Trophoblast cell (in vitro differentiated cells and primary cell): Measurements from ENCODE around the gene TEC.

Source experiments
- DNase-seq, 2 donors: peaks; one replicate each; pipeline ENCODE4 v3.0.0-alpha.2; 2016
- H2AFZ ChIP-seq: 2 replicates; pipeline ENCODE4 v1.6.1; 2013; ENCODE audit warnings: low read length, moderate library complexity, mild to moderate bottlenecking; ENCODE audit not compliant: insufficient read depth, poor library complexity
- H2AK5ac ChIP-seq: 2 replicates; pipeline ENCODE4 v1.6.1; 2013; ENCODE audit warnings: mild to moderate bottlenecking, low read length
- H2BK120ac ChIP-seq: 2 replicates; pipeline ENCODE4 v1.6.1; 2013; ENCODE audit warnings: low read length, mild to moderate bottlenecking, moderate library complexity; ENCODE audit not compliant: insufficient read depth, poor library complexity
- H2BK12ac ChIP-seq: 2 replicates; pipeline ENCODE4 v1.6.1; 2013; ENCODE audit warnings: mild to moderate bottlenecking, low read length, moderate library complexity
- H2BK5ac ChIP-seq: 2 replicates; pipeline ENCODE4 v1.6.1; 2013; ENCODE audit warnings: low read length, low read depth, moderate library complexity, mild to moderate bottlenecking; ENCODE audit not compliant: poor library complexity
- H3K14ac ChIP-seq: 2 replicates; pipeline ENCODE4 v1.6.1; 2013; ENCODE audit warnings: mild to moderate bottlenecking, low read length
- H3K18ac ChIP-seq: 2 replicates; pipeline ENCODE4 v1.6.1; 2013; ENCODE audit warnings: mild to moderate bottlenecking, low read length
- H3K23ac ChIP-seq: 2 replicates; pipeline ENCODE4 v1.6.1; 2013; ENCODE audit warnings: low read length
- H3K27ac ChIP-seq: 2 replicates; pipeline ENCODE4 v1.5.1; 2013; ENCODE audit warnings: low read depth, mild to moderate bottlenecking, inconsistent platforms, low read length, moderate library complexity
- H3K27me3 ChIP-seq: 2 replicates; pipeline ENCODE4 v1.6.1; 2013; ENCODE audit warnings: inconsistent platforms, mild to moderate bottlenecking, low read length, moderate library complexity; ENCODE audit not compliant: insufficient read depth
- H3K36me3 ChIP-seq, 2 experiments: 1 replicate in 1 of 2; 2 replicates in 1 of 2; pipeline ENCODE4 v1.6.1; 2013; ENCODE audit warnings: low read length in 2 of 2, mild to moderate bottlenecking in 2 of 2, moderate library complexity in 1 of 2; ENCODE audit not compliant: insufficient read depth in 2 of 2, control insufficient read depth in 1 of 2
- H3K4ac ChIP-seq: 2 replicates; pipeline ENCODE4 v1.6.1; 2013; ENCODE audit warnings: low read depth, mild to moderate bottlenecking, low read length, moderate library complexity
- H3K4me1 ChIP-seq, 2 experiments: 1 replicate in 1 of 2; 2 replicates in 1 of 2; pipeline ENCODE4 v1.6.1; 2013; ENCODE audit warnings: low read length in 2 of 2, mild to moderate bottlenecking in 2 of 2, moderate library complexity in 1 of 2; ENCODE audit not compliant: insufficient read depth in 2 of 2, control insufficient read depth in 1 of 2
- H3K4me2 ChIP-seq: 2 replicates; pipeline ENCODE4 v1.6.1; 2013; ENCODE audit warnings: inconsistent platforms, mild to moderate bottlenecking, low read length, moderate library complexity
- H3K4me3 ChIP-seq: 2 replicates; pipeline ENCODE4 v1.5.1; 2013; ENCODE audit warnings: mild to moderate bottlenecking, low read depth, low read length, inconsistent platforms
- H3K79me1 ChIP-seq: one replicate; pipeline ENCODE4 v1.6.1; 2013; ENCODE audit warnings: low read length
- H3K79me2 ChIP-seq: 2 replicates; pipeline ENCODE4 v1.6.1; 2013; ENCODE audit warnings: low read length, mild to moderate bottlenecking; ENCODE audit not compliant: control insufficient read depth, insufficient read depth, poor library complexity
- H3K9ac ChIP-seq: 2 replicates; pipeline ENCODE4 v1.6.1; 2013; ENCODE audit warnings: mild to moderate bottlenecking, low read length
- H3K9me3 ChIP-seq: 2 replicates; pipeline ENCODE4 v1.6.1; 2013; ENCODE audit warnings: low read depth, mild to moderate bottlenecking, control low read depth, inconsistent platforms, low read length; ENCODE audit not compliant: insufficient read depth
- H4K12ac ChIP-seq: 2 replicates; pipeline ENCODE4 v1.6.1; 2013; ENCODE audit warnings: low read depth, mild to moderate bottlenecking, low read length, moderate library complexity
- H4K8ac ChIP-seq: 2 replicates; pipeline ENCODE4 v1.6.1; 2013; ENCODE audit warnings: low read depth, mild to moderate bottlenecking, low read length, moderate library complexity
- H4K91ac ChIP-seq: one replicate; pipeline ENCODE4 v1.6.1; 2013; ENCODE audit warnings: low read depth, mild to moderate bottlenecking, low read length, moderate library complexity
- WGBS: extraction: QIAGEN DNeasy Blood & Tissue Kit; methylation state at CpG from one replicate; pipeline ENCODE4 v1.1.7; 2013; ENCODE audit warnings: missing lambda C conversion rate; ENCODE audit not compliant: insufficient read length, insufficient coverage; ENCODE audit errors: extremely low coverage; 5-methylcytosine and 5-hydroxymethylcytosine counted together

Gene TEC

GRCh38 chr4:48248559-48248953 lies 21.1 kb downstream of the TEC start:
- H3K79me1 ChIP-seq = no peaks in the 10 kb centered on the region
- H4K8ac ChIP-seq = no peak overlapping the region
- H3K9ac ChIP-seq = no peak overlapping the region
- H2BK12ac ChIP-seq = no peak overlapping the region
- no peak overlapping the region for H2AFZ ChIP-seq
- no peak overlapping the region for H2AK5ac ChIP-seq
- H3K4me3 ChIP-seq = no peak overlapping the region
- H2BK5ac ChIP-seq = no peak overlapping the region
- H3K79me2 ChIP-seq = no peaks in the 10 kb centered on the region
- no peak overlapping the region for H3K4me2 ChIP-seq
- H4K12ac ChIP-seq = no peak overlapping the region
- no peak overlapping the region for H3K4ac ChIP-seq
- no peak overlapping the region for H3K18ac ChIP-seq
- H3K14ac ChIP-seq = no peak overlapping the region
- no peaks in the 10 kb centered on the region for H3K4me1 ChIP-seq
- H3K23ac ChIP-seq = no peak overlapping the region
- no peaks in the 10 kb centered on the region for H3K9me3 ChIP-seq
- H2BK120ac ChIP-seq = no peak overlapping the region
- H3K27me3 ChIP-seq = no peaks in the 10 kb centered on the region
- DNase-seq = no peak
- H3K36me3 ChIP-seq = no peaks in the 10 kb centered on the region
- H3K27ac ChIP-seq = no peak overlapping the region
- WGBS = no CpG with 5 or more reads among the region's 1 CpG
- no peak overlapping the region for H4K91ac ChIP-seq

GRCh38 chr4:48247878-48248558 lies 21.6 kb downstream of the TEC start:
- Histone ChIP-seq H4K91ac (no peak overlapping the region), H3K4me2 (no peak overlapping the region), H3K4me1 (no peaks in the 10 kb centered on the region), H3K4me3 (no peak overlapping the region), H2BK5ac (no peak overlapping the region), H4K8ac (no peak overlapping the region), H2AFZ (no peak overlapping the region), H3K79me1 (no peaks in the 10 kb centered on the region), H3K18ac (no peak overlapping the region), H3K23ac (no peak overlapping the region), H3K4ac (no peak overlapping the region), H2BK120ac (no peak overlapping the region), H3K27ac (no peak overlapping the region), H2AK5ac (no peak overlapping the region), H3K14ac (no peak overlapping the region), H3K9me3 (no peaks in the 10 kb centered on the region), H4K12ac (no peak overlapping the region), H3K27me3 (no peaks in the 10 kb centered on the region), H3K36me3 (no peaks in the 10 kb centered on the region), H3K9ac (no peak overlapping the region), H2BK12ac (no peak overlapping the region), H3K79me2 (no peaks in the 10 kb centered on the region)
- no CpG with 5 or more reads among the region's 5 CpGs for WGBS
- DNase-seq = no peak

GRCh38 chr4:48247142-48247877 lies 22.3 kb downstream of the TEC start:
- no peak overlapping the region for H2BK5ac ChIP-seq
- H3K4me1 ChIP-seq = no peaks in the 10 kb centered on the region
- no peak overlapping the region for H4K12ac ChIP-seq
- no peaks in the 10 kb centered on the region for H3K36me3 ChIP-seq
- H4K91ac ChIP-seq = no peak overlapping the region
- no peak overlapping the region for H3K23ac ChIP-seq
- no peak overlapping the region for H3K4me2 ChIP-seq
- H3K9ac ChIP-seq = no peak overlapping the region
- no peak for DNase-seq
- H3K18ac ChIP-seq = no peak overlapping the region
- no peak overlapping the region for H3K4me3 ChIP-seq
- no peaks in the 10 kb centered on the region for H3K27me3 ChIP-seq
- no peak overlapping the region for H2AK5ac ChIP-seq
- no peak overlapping the region for H4K8ac ChIP-seq
- H2BK120ac ChIP-seq = no peak overlapping the region
- no peak overlapping the region for H2BK12ac ChIP-seq
- H3K14ac ChIP-seq = no peak overlapping the region
- WGBS = no CpG with 5 or more reads among the region's 7 CpGs
- H2AFZ ChIP-seq = no peak overlapping the region
- no peaks in the 10 kb centered on the region for H3K9me3 ChIP-seq
- H3K4ac ChIP-seq = no peak overlapping the region
- H3K27ac ChIP-seq = no peak overlapping the region
- H3K79me1 ChIP-seq = no peaks in the 10 kb centered on the region
- no peaks in the 10 kb centered on the region for H3K79me2 ChIP-seq

DNA sequence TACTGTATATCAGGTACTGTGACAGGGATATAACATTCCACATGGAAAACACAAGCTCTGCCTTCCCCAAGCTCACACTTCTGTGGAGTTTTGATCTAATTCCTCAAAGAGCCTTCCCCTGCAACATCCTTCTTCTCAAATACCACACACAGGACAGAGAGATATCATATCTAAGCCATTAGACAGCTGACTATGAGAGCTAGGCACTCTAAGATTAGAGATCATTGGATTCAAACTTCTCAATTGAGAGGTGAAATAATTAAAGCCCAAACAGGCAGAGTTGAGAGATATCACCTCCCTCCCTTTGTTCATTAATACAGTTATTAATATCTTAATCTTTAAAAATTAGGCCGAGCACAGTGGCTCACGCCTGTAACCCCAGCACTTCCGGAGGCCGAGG lies 25.0 kb downstream of the TEC start:
- Histone ChIP-seq H3K27me3 (no peaks in the 10 kb centered on the region), H3K4me1 (no peaks in the 10 kb centered on the region), H3K79me1 (no peaks in the 10 kb centered on the region), H2BK12ac (no peak overlapping the region), H3K9ac (no peak overlapping the region), H4K12ac (no peak overlapping the region), H4K91ac (no peak overlapping the region), H3K14ac (no peak overlapping the region), H3K27ac (no peak overlapping the region), H3K9me3 (no peaks in the 10 kb centered on the region), H3K36me3 (no peaks in the 10 kb centered on the region), H3K4me3 (no peak overlapping the region), H2AK5ac (no peak overlapping the region), H3K79me2 (no peaks in the 10 kb centered on the region), H2BK120ac (no peak overlapping the region), H2BK5ac (no peak overlapping the region), H2AFZ (no peak overlapping the region), H3K18ac (no peak overlapping the region), H3K4ac (no peak overlapping the region), H3K4me2 (no peak overlapping the region), H4K8ac (no peak overlapping the region), H3K23ac (no peak overlapping the region)
- DNase-seq = no peak
- no CpG with 5 or more reads among the region's 4 CpGs for WGBS
